ENCODE data around the gene DGKB.

Gene DGKB

DNA sequence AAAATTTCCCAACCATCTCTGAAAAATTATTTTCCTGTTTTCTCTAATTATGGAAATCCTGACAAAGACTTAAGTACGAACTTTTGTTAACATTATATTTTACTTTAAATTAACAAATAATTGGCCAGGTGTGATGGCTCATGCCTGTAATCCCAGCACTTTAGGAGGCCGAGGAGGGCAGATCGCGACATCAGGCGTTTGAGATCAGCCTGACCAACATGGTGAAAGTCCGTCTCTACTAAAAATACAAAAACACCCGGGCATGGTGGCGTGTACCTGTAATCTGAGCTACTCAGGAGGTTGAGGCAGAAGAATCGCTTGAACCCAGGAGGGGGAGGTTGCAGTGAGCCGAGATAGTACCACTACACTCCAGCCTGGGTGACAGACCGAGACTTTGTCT lies 32.2 kb downstream of the DGKB start:
- H3K4me3 ChIP-seq (ENCODE audit: low read length), result no peak overlapping the region

DNA sequence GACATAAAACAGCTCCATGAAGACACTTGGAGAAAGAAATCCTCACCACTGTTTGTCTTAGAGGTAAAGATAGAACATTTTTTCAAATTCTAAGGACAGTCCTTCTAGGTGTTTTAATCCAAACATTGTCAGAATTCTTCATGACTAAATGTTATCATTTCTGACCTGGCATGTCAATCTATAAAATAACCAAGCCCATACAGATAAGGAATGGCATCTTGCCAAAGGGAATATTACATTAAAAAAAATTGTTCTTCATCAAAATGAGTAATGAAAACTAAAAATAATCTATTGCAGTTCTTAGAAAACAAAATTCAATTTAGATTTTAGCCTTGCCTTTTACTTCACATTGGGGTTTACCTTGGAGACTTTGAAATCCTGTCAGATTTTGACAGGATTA lies 33.6 kb downstream of the DGKB start:
- H3K4me3 ChIP-seq (ENCODE audit: low read length), result no peak overlapping the region
- DNase-seq (ENCODE audit: low read depth), result no peak
- TF ChIP-seq, protein P1, sequence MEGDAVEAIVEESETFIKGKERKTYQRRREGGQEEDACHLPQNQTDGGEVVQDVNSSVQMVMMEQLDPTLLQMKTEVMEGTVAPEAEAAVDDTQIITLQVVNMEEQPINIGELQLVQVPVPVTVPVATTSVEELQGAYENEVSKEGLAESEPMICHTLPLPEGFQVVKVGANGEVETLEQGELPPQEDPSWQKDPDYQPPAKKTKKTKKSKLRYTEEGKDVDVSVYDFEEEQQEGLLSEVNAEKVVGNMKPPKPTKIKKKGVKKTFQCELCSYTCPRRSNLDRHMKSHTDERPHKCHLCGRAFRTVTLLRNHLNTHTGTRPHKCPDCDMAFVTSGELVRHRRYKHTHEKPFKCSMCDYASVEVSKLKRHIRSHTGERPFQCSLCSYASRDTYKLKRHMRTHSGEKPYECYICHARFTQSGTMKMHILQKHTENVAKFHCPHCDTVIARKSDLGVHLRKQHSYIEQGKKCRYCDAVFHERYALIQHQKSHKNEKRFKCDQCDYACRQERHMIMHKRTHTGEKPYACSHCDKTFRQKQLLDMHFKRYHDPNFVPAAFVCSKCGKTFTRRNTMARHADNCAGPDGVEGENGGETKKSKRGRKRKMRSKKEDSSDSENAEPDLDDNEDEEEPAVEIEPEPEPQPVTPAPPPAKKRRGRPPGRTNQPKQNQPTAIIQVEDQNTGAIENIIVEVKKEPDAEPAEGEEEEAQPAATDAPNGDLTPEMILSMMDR (conservative IDR thresholded peaks at IDR 0.05; ENCODE audit: low read depth, low read length), result no peak

More for the DNA sequence above, 32.2 kb downstream of the DGKB start:
- TF ChIP-seq, protein P1 (conservative IDR thresholded peaks at IDR 0.05; ENCODE audit: low read depth, low read length), result no peak
- DNase-seq (ENCODE audit: low read depth), result no peak

DNA sequence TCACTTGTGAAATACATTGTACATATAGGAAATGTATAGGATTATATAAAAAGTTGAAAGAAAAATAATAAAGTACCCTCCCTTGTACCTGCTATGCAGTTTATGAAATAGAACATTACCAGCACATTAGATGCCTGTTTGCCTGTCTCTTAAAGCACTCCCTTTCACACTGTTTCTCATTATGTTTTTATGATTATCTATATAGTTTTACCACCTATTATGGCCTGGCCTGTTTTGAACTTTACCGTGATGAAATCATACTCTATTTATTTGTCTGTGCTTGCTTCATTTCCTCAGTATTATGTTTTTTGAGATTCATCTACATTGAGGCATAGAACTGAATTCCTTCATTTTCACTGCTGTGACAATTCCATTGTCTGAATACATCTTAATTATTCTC lies 41.1 kb downstream of the DGKB start:
- H3K4me3 ChIP-seq (ENCODE audit: low read length), result no peak overlapping the region
- TF ChIP-seq, protein P1 (conservative IDR thresholded peaks at IDR 0.05; ENCODE audit: low read depth, low read length), result no peak
- no peak for DNase-seq (ENCODE audit: low read depth)

DNA sequence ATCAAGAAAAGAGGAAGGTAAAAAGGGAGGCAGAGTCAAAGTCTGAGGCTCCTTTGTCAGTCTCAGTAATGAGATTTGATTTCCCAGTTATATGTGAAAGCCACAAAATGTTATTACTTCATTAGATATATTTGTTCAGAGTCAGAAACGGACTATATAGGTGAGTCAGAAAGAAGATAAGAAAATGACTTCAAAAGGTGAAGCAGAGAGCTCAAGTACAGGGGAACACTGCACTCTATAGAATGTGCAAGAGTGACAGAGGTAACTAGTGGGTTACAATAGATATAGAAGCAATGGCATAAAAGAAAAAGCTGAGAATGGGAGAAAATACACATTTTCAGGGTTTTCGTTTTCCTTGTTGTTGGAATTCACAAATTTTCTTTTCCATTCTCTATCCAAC lies 43.3 kb downstream of the DGKB start:
- DNase-seq (ENCODE audit: low read depth), result no peak
- H3K4me3 ChIP-seq (ENCODE audit: low read length), result no peak overlapping the region
- TF ChIP-seq, protein P1 (conservative IDR thresholded peaks at IDR 0.05; ENCODE audit: low read depth, low read length), result no peak

DNA sequence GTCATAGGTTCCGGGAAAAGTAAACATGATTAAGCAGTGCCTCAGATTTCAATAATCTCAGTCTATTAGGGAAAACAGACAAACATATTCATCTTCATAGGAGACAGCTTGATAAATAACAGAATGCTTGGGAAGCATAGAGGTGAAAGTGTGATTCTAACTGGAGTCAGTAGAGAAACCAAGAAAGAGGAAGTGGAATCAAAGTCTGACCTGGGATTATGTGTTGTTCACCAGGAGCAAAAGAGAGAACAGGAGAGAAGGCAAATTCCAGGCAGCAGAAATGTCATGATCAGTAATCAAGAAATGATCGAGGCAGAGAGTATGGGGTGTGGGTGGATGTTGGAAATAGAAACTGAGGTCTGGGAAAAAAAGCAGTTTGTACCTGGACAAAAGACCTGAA lies 43.7 kb downstream of the DGKB start:
- TF ChIP-seq, protein P1 (conservative IDR thresholded peaks at IDR 0.05; ENCODE audit: low read depth, low read length), result no peak
- H3K4me3 ChIP-seq (ENCODE audit: low read length), result no peak overlapping the region
- no peak for DNase-seq (ENCODE audit: low read depth)

DNA sequence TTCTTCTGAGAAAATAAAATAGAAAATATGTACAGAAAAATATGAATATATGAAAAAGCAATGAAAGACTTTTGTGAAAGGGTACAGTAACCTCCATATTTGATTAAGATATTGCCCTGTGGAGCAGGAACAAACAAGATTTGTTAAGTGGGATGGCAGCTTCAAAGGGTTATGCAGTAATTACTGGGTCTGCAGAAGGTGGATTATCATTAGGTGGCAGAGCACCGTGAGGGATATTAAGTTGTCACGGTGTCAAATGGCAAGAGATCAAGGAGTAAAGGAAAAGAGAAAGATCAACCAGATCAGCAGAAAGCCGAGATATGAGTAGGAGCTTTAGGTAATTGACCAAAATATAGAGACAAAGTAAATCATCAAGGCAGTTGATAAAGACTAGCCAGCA lies 44.1 kb downstream of the DGKB start:
- no peak for DNase-seq (ENCODE audit: low read depth)
- H3K4me3 ChIP-seq (ENCODE audit: low read length), result no peak overlapping the region
- TF ChIP-seq, protein P1 (conservative IDR thresholded peaks at IDR 0.05; ENCODE audit: low read depth, low read length), result no peak

DNA sequence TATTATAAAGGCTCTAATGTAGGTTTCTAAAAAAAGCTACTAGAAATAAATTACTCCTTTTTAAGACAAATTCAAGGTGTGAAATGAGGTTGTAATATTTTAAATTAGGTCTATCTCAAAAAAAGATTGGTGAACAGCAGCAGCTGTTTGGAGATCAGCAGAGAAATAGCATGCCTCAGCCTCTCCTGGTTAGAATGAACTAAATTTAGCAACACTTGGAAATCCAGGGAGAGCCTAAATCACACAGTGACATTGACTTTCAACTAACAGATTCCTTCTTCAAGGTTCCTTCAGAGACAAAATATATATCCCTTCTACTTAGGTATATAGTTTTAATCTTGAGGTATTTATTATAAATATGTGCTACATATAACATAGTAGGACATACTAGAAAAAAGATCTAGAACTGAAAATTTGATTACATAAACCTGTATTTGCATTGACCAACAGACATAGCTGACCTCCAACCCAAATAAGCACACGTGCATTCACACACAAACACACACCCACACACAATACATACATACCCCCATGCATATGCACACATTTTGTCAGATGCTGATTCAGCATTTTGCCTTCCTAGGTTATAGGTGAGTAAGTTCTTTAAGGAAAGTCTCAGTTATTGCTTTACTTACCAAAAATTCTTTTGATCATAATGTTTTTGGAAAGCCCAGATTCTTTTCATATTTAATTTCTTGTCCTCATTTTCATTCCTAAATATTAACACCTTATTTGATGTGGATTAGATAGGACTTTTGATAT lies 47.3 kb downstream of the DGKB start:
- DNase-seq (ENCODE audit: low read depth), result no peak
- no peak overlapping the region for H3K4me3 ChIP-seq (ENCODE audit: low read length)
- TF ChIP-seq, protein P1 (conservative IDR thresholded peaks at IDR 0.05; ENCODE audit: low read depth, low read length), result no peak

Data from retinal pigment epithelial cell (primary cell).